HEK293 (cell line): ENCODE measurements around the gene SMIM14.

Source experiments
- CTCF ChIA-PET: fragments of 350-600 bp; formaldehyde crosslinking; extraction: SDS; loops from one replicate; lab custom pipeline; 2021; ENCODE audit warnings: antibody characterized with exemption; lab: Yijun Ruan, JAX
- POLR2A ChIA-PET: fragments of 300-600 bp; formaldehyde crosslinking; extraction: SDS; loops from one replicate; lab custom pipeline; 2020; ENCODE audit warnings: antibody characterized with exemption, inconsistent platforms; lab: Yijun Ruan, JAX
- H3K27ac ChIP-seq: fragments of 200-500 bp; sonication (Bioruptor generic); 2 replicates; pipeline ENCODE4 v1.5.1; 2014; ENCODE audit warnings: low read depth, low read length, control low read depth, inconsistent platforms; ENCODE audit errors: extremely low read depth
- H3K36me3 ChIP-seq, 2 experiments: fragments of 200-500 bp in 1 of 2; sonication (Bioruptor generic) in 1 of 2; 1 replicate in 1 of 2; 2 replicates in 1 of 2; pipeline ENCODE4 v1.5.1; 2014 to 2017; ENCODE audit warnings: inconsistent platforms in 2 of 2, low read length in 2 of 2; ENCODE audit not compliant: control insufficient read depth in 2 of 2, insufficient read depth in 1 of 2
- H3K4me1 ChIP-seq: fragments of 200-500 bp; sonication (Bioruptor generic); 2 replicates; pipeline ENCODE4 v1.5.1; 2014; ENCODE audit warnings: mild to moderate bottlenecking, low read length, inconsistent platforms; ENCODE audit not compliant: control insufficient read depth, insufficient read depth
- H3K4me3 ChIP-seq: 2 replicates; pipeline ENCODE4 v1.5.1; 2011; ENCODE audit warnings: low read depth, mild to moderate bottlenecking, control low read depth, low read length, moderate library complexity
- H3K9me3 ChIP-seq: fragments of 200-500 bp; sonication (Bioruptor generic); 2 replicates; pipeline ENCODE4 v1.5.1; 2014; ENCODE audit warnings: low read depth, low read length, inconsistent platforms; ENCODE audit not compliant: control insufficient read depth, insufficient read depth
- KLF16 ChIP-seq: fragments of 450-650 bp; formaldehyde crosslinking; IDR thresholded peaks from 2 replicates; pipeline ENCODE4 v1.5.1; 2017; ENCODE audit warnings: missing biosample characterization, missing genetic modification characterization
- PBX3 ChIP-seq: sonication (generic); formaldehyde crosslinking; IDR thresholded peaks from 2 replicates; pipeline ENCODE4 v1.8.1; 2022; ENCODE audit warnings: mild to moderate bottlenecking, moderate library complexity, missing genetic modification reagents
- PRDM10 ChIP-seq: fragments of 450-650 bp; formaldehyde crosslinking; IDR thresholded peaks from 2 replicates; pipeline ENCODE4 v1.5.1; 2016; ENCODE audit warnings: missing biosample characterization, missing genetic modification characterization
- ZBTB1 ChIP-seq: fragments of 450-650 bp; formaldehyde crosslinking; IDR thresholded peaks from 2 replicates; pipeline ENCODE4 v1.5.1; 2016; ENCODE audit warnings: missing biosample characterization, missing genetic modification characterization
- ZNF155 ChIP-seq: fragments of 450-650 bp; formaldehyde crosslinking; IDR thresholded peaks from 2 replicates; pipeline ENCODE4 v1.5.1; 2016; ENCODE audit warnings: missing biosample characterization, missing genetic modification characterization
- ZNF2 ChIP-seq: fragments of 450-650 bp; formaldehyde crosslinking; IDR thresholded peaks from 2 replicates; pipeline ENCODE4 v1.5.1; 2016; ENCODE audit warnings: missing biosample characterization, missing genetic modification characterization
- ZNF354C ChIP-seq: fragments of 450-650 bp; formaldehyde crosslinking; IDR thresholded peaks from 2 replicates; pipeline ENCODE4 v1.5.1; 2016; ENCODE audit warnings: missing biosample characterization, missing genetic modification characterization, low read depth, borderline replicate concordance
- ZNF513 ChIP-seq: fragments of 450-650 bp; IDR thresholded peaks from 2 replicates; pipeline ENCODE4 v1.5.1; 2018; ENCODE audit warnings: missing biosample characterization, missing genetic modification characterization
- ZSCAN23 ChIP-seq: fragments of 450-650 bp; formaldehyde crosslinking; IDR thresholded peaks from 2 replicates; pipeline ENCODE4 v1.5.1; 2016; ENCODE audit warnings: missing biosample characterization, missing genetic modification characterization
- TF ChIP-seq, protein P1 (sequence below): IDR thresholded peaks from 2 replicates; pipeline ENCODE4 v1.6.1; 2011; ENCODE audit warnings: mild to moderate bottlenecking, low read depth, low read length, borderline replicate concordance
- TF ChIP-seq, protein P2 (sequence below): fragments of 450-650 bp; formaldehyde crosslinking; IDR thresholded peaks from 2 replicates; pipeline ENCODE4 v1.5.1; 2017; ENCODE audit warnings: missing biosample characterization, missing genetic modification characterization

SMIM14 gene

DNA sequence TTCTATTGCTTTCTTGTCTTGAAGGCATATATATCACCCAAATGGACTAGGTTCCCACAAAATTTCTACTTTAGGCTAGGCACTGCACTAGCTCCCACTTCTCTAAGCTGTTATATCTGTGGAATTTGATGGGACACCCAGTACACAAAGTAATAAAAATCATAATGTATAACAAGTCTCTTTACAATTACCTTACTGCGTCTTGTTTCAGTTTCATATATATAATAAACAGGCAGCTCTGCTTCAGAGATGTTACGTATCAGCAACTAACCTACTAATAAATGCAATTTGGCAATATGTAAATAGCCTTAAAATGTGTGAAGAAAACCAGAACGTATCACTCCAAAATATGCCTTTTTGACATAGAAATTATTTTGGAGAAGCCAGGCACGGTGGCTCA is 69.5 kb downstream of the SMIM14 start (continued):
- no peak for TF ChIP-seq ZNF354C
- TF ChIP-seq ZNF155 (tag by site-specific recombination), result no peak
- no peak for TF ChIP-seq PRDM10
- TF ChIP-seq PBX3 (CRISPR knock-in tag), result no peak

DNA sequence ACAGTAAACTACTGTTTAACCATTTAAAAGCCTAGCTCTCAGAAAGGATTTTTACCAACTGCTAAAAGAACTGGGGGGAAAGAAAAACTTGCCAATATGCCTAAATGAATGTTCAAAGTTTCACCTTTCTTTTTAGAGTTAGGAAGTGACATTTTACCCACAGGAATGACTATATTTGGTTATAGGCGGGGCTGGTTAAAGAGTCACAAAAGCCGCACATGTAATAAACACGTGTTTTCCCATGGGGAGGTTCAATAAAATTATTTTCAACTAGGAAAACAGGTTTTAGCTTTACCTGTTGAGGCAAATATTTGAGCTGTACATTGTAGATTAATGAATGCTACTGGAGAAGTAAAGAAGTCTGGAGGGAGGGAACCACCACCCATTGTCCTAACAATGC is 69.9 kb downstream of the SMIM14 start:
- ChIA-PET CTCF (no interaction called here), POLR2A (no interaction called here)
- no peak overlapping the region for H3K27ac ChIP-seq
- no peaks in the 10 kb centered on the region for H3K9me3 ChIP-seq
- H3K36me3 ChIP-seq, result no peaks in the 10 kb centered on the region
- no peaks in the 10 kb centered on the region for H3K4me1 ChIP-seq
- H3K4me3 ChIP-seq, result no peak overlapping the region
- TF ChIP-seq KLF16 (tag by site-specific recombination) (no peak), ZBTB1 (no peak), ZNF155 (tag by site-specific recombination) (no peak), ZNF513 (tag by site-specific recombination) (no peak), ZSCAN23 (tag by site-specific recombination) (no peak), ZNF2 (tag by site-specific recombination) (no peak), PRDM10 (no peak)
- TF ChIP-seq, protein P1, sequence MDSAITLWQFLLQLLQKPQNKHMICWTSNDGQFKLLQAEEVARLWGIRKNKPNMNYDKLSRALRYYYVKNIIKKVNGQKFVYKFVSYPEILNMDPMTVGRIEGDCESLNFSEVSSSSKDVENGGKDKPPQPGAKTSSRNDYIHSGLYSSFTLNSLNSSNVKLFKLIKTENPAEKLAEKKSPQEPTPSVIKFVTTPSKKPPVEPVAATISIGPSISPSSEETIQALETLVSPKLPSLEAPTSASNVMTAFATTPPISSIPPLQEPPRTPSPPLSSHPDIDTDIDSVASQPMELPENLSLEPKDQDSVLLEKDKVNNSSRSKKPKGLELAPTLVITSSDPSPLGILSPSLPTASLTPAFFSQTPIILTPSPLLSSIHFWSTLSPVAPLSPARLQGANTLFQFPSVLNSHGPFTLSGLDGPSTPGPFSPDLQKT, result peak; percentile 66; the same call in 1 of the 2 replicates
- TF ChIP-seq, protein P2, sequence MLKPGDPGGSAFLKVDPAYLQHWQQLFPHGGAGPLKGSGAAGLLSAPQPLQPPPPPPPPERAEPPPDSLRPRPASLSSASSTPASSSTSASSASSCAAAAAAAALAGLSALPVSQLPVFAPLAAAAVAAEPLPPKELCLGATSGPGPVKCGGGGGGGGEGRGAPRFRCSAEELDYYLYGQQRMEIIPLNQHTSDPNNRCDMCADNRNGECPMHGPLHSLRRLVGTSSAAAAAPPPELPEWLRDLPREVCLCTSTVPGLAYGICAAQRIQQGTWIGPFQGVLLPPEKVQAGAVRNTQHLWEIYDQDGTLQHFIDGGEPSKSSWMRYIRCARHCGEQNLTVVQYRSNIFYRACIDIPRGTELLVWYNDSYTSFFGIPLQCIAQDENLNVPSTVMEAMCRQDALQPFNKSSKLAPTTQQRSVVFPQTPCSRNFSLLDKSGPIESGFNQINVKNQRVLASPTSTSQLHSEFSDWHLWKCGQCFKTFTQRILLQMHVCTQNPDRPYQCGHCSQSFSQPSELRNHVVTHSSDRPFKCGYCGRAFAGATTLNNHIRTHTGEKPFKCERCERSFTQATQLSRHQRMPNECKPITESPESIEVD (tag by site-specific recombination), result 0 out of 2 replicates have a peak, but pooled peaks have one; percentile 12
- TF ChIP-seq, all 188 proteins: peak for 2
